Activated CD8-positive, alpha-beta memory T cell treated with anti-CD3 and anti-CD28 coated beads, Interleukin-2, amount 50 U/mL, for 24 hours (primary cell): ENCODE measurements around the gene TMEM43.

Experiments
- DNase-seq: peaks from one replicate; pipeline ENCODE4 v3.0.0-alpha.2; 2020; ENCODE audit errors: extremely low read depth

The TMEM43 gene

GRCh38 chr3:14138109-14138877, 13.4 kb downstream of the TMEM43 start:
- no peak for DNase-seq

- DNase-seq = no peak
These were observed 14.2 kb downstream of the TMEM43 start for GRCh38 chr3:14138878-14139655.

GRCh38 chr3:14139771-14140170, 14.9 kb downstream of the TMEM43 start:
- no peak for DNase-seq

GRCh38 chr3:14140668-14141067, 15.8 kb downstream of the TMEM43 start:
- no peak for DNase-seq

GRCh38 chr3:14141144-14141543, 16.3 kb downstream of the TMEM43 start:
- DNase-seq = no peak

GRCh38 chr3:14141602-14142341, 16.9 kb downstream of the TMEM43 start:
- DNase-seq = no peak

- DNase-seq = no peak
These were observed 17.9 kb downstream of the TMEM43 start for GRCh38 chr3:14142567-14143270.

GRCh38 chr3:14143271-14144225, 18.7 kb downstream of the TMEM43 start:
- no peak for DNase-seq

GRCh38 chr3:14144423-14145075, 19.7 kb downstream of the TMEM43 start:
- DNase-seq = peak; percentile 43

- DNase-seq = no peak
These were observed 20.4 kb downstream of the TMEM43 start for GRCh38 chr3:14145236-14145635.

- DNase-seq = no peak
These were observed 21.0 kb downstream of the TMEM43 start for GRCh38 chr3:14145670-14146380.

GRCh38 chr3:14146381-14147065, 21.7 kb downstream of the TMEM43 start:
- no peak for DNase-seq

- no peak for DNase-seq
These were observed 22.2 kb downstream of the TMEM43 start for GRCh38 chr3:14147066-14147435.

- no peak for DNase-seq
These were observed 22.8 kb downstream of the TMEM43 start for GRCh38 chr3:14147617-14148016.

GRCh38 chr3:14148041-14148985, 23.5 kb downstream of the TMEM43 start:
- no peak for DNase-seq

GRCh38 chr3:14150078-14150477, 25.2 kb downstream of the TMEM43 start:
- no peak for DNase-seq

GRCh38 chr3:14150491-14151230, 25.8 kb downstream of the TMEM43 start:
- DNase-seq = no peak
